ENCODE data around the gene NPB.

DNA sequence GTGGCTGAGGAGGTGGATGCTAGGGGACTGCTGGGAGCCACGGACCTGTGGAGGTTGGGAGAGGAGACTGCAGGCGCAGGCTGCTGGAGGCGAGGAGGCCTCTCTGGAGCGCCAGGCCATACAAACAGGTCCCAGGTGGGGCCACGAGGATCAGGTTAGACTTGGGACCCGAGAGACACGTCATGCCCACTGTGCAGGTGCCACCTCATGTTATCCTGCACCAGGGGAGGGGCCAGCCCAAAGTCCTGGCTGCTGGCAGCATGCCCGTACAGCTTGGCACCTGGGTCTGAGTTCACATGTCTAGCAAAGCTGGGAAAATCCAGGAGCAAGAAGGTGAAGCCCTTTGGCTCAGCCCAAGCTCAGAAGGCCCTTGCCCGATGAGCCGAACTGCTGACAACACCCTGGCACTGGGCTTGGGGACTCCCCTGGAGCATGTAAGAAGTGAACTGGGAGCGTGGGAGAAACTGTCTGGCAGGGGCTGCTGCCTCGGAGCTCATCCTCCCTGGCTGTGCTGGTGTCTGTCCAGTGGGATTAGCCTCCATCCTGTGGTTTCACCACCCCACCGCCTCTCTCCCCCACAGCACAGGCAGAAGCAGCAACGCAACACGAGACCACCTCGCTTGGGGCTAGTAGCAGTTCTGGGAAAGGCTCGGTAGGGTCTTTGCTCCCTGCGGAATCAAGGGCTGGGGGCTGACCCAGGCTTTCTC, 36.2 kb upstream of the NPB start:
- TF ChIP-seq, protein P1, sequence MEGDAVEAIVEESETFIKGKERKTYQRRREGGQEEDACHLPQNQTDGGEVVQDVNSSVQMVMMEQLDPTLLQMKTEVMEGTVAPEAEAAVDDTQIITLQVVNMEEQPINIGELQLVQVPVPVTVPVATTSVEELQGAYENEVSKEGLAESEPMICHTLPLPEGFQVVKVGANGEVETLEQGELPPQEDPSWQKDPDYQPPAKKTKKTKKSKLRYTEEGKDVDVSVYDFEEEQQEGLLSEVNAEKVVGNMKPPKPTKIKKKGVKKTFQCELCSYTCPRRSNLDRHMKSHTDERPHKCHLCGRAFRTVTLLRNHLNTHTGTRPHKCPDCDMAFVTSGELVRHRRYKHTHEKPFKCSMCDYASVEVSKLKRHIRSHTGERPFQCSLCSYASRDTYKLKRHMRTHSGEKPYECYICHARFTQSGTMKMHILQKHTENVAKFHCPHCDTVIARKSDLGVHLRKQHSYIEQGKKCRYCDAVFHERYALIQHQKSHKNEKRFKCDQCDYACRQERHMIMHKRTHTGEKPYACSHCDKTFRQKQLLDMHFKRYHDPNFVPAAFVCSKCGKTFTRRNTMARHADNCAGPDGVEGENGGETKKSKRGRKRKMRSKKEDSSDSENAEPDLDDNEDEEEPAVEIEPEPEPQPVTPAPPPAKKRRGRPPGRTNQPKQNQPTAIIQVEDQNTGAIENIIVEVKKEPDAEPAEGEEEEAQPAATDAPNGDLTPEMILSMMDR (IDR thresholded peaks at IDR 0.05) = no peak
- no peak for TF ChIP-seq EZH2 (IDR thresholded peaks at IDR 0.05; ENCODE audit: borderline replicate concordance, insufficient read depth, low read depth, low read length, poor library complexity, severe bottlenecking)

Measured in B cell (primary cell).